ENCODE data around the gene SPATA31C2. TPM values are rescaled to one million over a fixed set of nuclear protein-coding genes. Genes with fewer than 3 reads are reported as not detected.
A peak's percentile ranks its signal among the peaks of the same experiment; 100 is the strongest.

SPATA31C2 gene
- total RNA-seq, 1 experiment from 2014 or later, result 0.04 TPM

- Mint-ChIP-seq H3K4me1 (no peaks in the 10 kb centered on the region), H3K9me3 (peaks cover 12% of the 10 kb centered on the region), H3K4me3 (no peak overlapping the region), H3K27ac (no peak overlapping the region), H3K36me3 (peaks cover 4% of the 10 kb centered on the region; the same call in 1 of the 2 replicates), H3K27me3 (ENCODE audit: low read depth) (peaks cover 3% of the 10 kb centered on the region; the same call in 1 of the 2 replicates)
- CTCF ChIA-PET, result no interaction called here
- DNase-seq (ENCODE audit: low spot score), result no peak
- no peak for ATAC-seq
- POLR2A ChIA-PET, result no interaction called here
- no peak for TF ChIP-seq JUN (CRISPR knock-in tag; IDR thresholded peaks at IDR 0.05)
- no peak for TF ChIP-seq E2F5 (CRISPR knock-in tag; IDR thresholded peaks at IDR 0.05)
- TF ChIP-seq TEAD4 (CRISPR knock-in tag; IDR thresholded peaks at IDR 0.05), result no peak
- no peak for TF ChIP-seq NR2C2 (CRISPR knock-in tag; IDR thresholded peaks at IDR 0.05)
- no peak for TF ChIP-seq NFATC4 (CRISPR knock-in tag; IDR thresholded peaks at IDR 0.05)
- TF ChIP-seq GTF2I (CRISPR knock-in tag; conservative IDR thresholded peaks at IDR 0.05), result no peak
- TF ChIP-seq MLX (CRISPR knock-in tag; IDR thresholded peaks at IDR 0.05), result no peak
- TF ChIP-seq FOXK1 (CRISPR knock-in tag; IDR thresholded peaks at IDR 0.05), result no peak
- TF ChIP-seq, protein P1, sequence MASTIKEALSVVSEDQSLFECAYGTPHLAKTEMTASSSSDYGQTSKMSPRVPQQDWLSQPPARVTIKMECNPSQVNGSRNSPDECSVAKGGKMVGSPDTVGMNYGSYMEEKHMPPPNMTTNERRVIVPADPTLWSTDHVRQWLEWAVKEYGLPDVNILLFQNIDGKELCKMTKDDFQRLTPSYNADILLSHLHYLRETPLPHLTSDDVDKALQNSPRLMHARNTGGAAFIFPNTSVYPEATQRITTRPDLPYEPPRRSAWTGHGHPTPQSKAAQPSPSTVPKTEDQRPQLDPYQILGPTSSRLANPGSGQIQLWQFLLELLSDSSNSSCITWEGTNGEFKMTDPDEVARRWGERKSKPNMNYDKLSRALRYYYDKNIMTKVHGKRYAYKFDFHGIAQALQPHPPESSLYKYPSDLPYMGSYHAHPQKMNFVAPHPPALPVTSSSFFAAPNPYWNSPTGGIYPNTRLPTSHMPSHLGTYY (CRISPR knock-in tag; IDR thresholded peaks at IDR 0.05), result no peak
- no peak for TF ChIP-seq SMAD4 (CRISPR knock-in tag; IDR thresholded peaks at IDR 0.05)
- no peak for TF ChIP-seq AR (CRISPR knock-in tag; IDR thresholded peaks at IDR 0.05)
- TF ChIP-seq, protein P2, sequence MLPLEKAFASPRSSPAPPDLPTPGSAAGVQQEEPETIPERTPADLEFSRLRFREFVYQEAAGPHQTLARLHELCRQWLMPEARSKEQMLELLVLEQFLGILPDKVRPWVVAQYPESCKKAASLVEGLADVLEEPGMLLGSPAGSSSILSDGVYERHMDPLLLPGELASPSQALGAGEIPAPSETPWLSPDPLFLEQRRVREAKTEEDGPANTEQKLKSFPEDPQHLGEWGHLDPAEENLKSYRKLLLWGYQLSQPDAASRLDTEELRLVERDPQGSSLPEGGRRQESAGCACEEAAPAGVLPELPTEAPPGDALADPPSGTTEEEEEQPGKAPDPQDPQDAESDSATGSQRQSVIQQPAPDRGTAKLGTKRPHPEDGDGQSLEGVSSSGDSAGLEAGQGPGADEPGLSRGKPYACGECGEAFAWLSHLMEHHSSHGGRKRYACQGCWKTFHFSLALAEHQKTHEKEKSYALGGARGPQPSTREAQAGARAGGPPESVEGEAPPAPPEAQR (CRISPR knock-in tag; IDR thresholded peaks at IDR 0.05), result no peak
These were observed 29.5 kb downstream of the SPATA31C2 start for GRCh38 chr9:88108779-88109178.

- TF ChIP-seq AR (CRISPR knock-in tag; IDR thresholded peaks at IDR 0.05) (no peak), MAX (CRISPR knock-in tag; IDR thresholded peaks at IDR 0.05) (peak; percentile 58; the same call in 1 of the 2 replicates)
- ChIA-PET POLR2A (no interaction called here), CTCF (interaction anchor here (0.7 to 1.2 kb wide), 2 partner anchors 37 to 65 kb away, joined by 4 read pairs; no protein-coding TSS in a partner anchor)
- DNase-seq (ENCODE audit: low spot score) (peak; percentile 21), ATAC-seq (peak; percentile 87)
- Mint-ChIP-seq H3K4me1 (peaks cover 6% of the 10 kb centered on the region), H3K9me3 (peaks cover 12% of the 10 kb centered on the region), H3K27ac (no peak overlapping the region), H3K27me3 (ENCODE audit: low read depth) (peaks cover 3% of the 10 kb centered on the region; the same call in 1 of the 2 replicates), H3K4me3 (no peak overlapping the region), H3K36me3 (peaks cover 4% of the 10 kb centered on the region; the same call in 1 of the 2 replicates)
These were observed 31.8 kb downstream of the SPATA31C2 start for GRCh38 chr9:88106492-88106891.

Data from WTC11 (cell line).